ENCODE measurements around the gene KCNQ2.

The KCNQ2 gene

DNA sequence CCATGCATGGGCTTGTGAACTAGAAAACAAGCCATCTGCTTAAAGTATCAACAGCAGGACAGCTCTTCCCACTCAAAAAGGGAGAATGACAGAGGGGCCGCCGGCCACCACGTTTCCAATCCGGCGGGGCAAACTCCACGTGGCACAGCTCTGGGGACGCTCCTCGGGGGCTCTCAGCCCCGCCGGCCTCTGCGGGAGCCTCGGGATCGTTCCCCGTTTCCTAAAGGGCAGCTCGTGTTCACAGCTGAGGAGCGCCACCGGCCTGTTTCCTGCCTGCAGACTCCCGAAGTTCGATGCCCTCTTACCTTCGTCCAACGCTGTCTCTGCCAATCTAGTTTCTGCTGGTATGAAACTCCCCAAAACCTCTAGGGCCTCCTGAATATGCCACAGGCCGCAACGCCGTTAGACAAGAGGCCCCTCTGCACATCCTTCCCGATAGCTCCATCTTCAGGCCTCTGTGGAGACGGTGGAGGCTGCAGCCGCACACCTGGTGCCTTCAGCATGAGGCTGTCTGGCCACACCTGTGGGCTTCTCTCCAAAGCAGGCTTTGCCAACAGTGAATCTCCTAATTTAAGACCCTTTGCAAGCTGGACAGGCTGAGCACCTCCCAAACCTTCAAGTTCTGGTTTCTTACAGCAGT is 46.5 kb downstream of the KCNQ2 start:
- TF ChIP-seq, protein P1, sequence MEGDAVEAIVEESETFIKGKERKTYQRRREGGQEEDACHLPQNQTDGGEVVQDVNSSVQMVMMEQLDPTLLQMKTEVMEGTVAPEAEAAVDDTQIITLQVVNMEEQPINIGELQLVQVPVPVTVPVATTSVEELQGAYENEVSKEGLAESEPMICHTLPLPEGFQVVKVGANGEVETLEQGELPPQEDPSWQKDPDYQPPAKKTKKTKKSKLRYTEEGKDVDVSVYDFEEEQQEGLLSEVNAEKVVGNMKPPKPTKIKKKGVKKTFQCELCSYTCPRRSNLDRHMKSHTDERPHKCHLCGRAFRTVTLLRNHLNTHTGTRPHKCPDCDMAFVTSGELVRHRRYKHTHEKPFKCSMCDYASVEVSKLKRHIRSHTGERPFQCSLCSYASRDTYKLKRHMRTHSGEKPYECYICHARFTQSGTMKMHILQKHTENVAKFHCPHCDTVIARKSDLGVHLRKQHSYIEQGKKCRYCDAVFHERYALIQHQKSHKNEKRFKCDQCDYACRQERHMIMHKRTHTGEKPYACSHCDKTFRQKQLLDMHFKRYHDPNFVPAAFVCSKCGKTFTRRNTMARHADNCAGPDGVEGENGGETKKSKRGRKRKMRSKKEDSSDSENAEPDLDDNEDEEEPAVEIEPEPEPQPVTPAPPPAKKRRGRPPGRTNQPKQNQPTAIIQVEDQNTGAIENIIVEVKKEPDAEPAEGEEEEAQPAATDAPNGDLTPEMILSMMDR (IDR thresholded peaks at IDR 0.05), result no peak
- no peaks in the 10 kb centered on the region for H3K27me3 ChIP-seq (ENCODE audit: control insufficient read depth, insufficient read depth, low read length)
- no peak overlapping the region for H3K4me2 ChIP-seq (ENCODE audit: low read length)
- H3K79me2 ChIP-seq, result no peaks in the 10 kb centered on the region
- H3K9ac ChIP-seq, result no peak overlapping the region
- H2AFZ ChIP-seq, result no peak overlapping the region
- no peaks in the 10 kb centered on the region for H3K4me1 ChIP-seq
- H3K4me3 ChIP-seq (ENCODE audit: low read depth, low read length), result no peak overlapping the region
- H3K9me3 ChIP-seq (ENCODE audit: control insufficient read depth, low read length), result no peaks in the 10 kb centered on the region
- H3K27ac ChIP-seq, result no peak overlapping the region
- H3K36me3 ChIP-seq (ENCODE audit: control insufficient read depth, insufficient read depth, low read length), result no peaks in the 10 kb centered on the region

DNA sequence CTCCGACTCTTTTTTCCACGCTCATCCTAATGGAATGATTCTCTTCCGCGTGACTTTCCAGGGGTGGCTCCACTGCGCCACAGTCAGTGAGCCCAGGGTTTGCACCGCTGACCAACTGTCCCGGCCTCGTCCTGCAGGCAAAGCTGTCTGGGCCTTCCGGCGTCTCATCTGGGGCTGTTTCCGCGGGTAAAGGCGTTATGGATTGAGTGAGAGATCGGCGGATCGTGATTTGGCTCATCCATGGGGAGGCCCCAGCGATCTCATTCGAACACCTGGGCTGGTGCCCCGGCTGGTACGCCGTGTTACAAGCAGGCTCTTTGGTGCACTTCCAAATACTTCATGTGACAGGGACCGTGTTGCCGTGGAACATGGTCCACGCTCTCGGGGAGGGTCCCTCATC is 47.8 kb downstream of the KCNQ2 start:
- Histone ChIP-seq H3K9ac (no peak overlapping the region), H3K4me1 (no peaks in the 10 kb centered on the region), H3K4me2 (ENCODE audit: low read length) (no peak overlapping the region), H3K79me2 (no peaks in the 10 kb centered on the region), H2AFZ (no peak overlapping the region), H3K9me3 (ENCODE audit: control insufficient read depth, low read length) (no peaks in the 10 kb centered on the region), H3K4me3 (ENCODE audit: low read depth, low read length) (no peak overlapping the region), H3K36me3 (ENCODE audit: control insufficient read depth, insufficient read depth, low read length) (no peaks in the 10 kb centered on the region), H3K27ac (no peak overlapping the region), H3K27me3 (ENCODE audit: control insufficient read depth, insufficient read depth, low read length) (no peaks in the 10 kb centered on the region)
- TF ChIP-seq, protein P1 (IDR thresholded peaks at IDR 0.05), result no peak

DNA sequence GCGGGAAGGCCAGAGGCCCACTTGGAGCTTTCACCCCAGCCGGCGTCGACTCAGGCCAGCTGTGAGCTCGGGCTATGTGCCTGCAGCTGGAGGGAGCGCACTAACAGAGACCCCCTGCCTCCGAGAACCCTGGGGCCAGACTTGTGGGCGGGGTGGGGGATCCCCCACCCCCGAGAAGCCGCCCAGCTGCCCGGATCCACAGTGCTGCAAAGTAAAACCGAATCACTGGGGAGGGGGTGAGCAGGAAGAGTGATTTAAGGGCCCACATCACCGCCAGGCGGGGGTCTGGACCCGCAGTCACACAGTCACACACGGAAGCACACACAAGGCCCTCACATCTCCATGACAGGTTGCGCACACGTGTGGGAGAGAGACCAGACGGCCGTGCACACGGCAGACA is 48.7 kb downstream of the KCNQ2 start:
- H3K4me3 ChIP-seq (ENCODE audit: low read depth, low read length), result no peak overlapping the region

DNA sequence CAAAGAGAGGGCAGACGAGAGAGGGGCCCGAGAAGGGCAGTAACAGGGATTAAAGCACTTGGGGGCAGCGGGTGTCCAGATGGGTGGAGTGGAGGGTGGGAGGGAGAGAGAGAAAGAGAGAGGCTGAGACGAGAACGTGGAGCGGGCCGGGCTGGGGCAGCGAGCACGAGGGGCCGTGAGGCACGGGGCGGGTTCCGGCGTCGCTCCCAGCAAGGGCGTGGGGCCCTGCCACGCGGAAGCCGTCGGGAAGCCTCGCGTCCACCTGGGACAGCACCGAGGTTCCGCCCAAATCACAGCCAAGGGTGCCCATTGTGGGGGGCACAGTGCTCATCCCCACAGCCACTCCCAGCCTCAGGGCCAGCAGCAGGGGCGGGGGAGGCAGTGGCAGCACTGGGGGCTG is 49.8 kb downstream of the KCNQ2 start:
- Histone ChIP-seq H3K4me3 (ENCODE audit: low read depth, low read length) (no peak overlapping the region), H3K4me2 (ENCODE audit: low read length) (no peak overlapping the region), H3K27ac (no peak overlapping the region), H3K27me3 (ENCODE audit: control insufficient read depth, insufficient read depth, low read length) (no peaks in the 10 kb centered on the region), H3K4me1 (no peaks in the 10 kb centered on the region), H3K79me2 (no peaks in the 10 kb centered on the region), H3K9ac (no peak overlapping the region), H2AFZ (no peak overlapping the region), H3K9me3 (ENCODE audit: control insufficient read depth, low read length) (no peaks in the 10 kb centered on the region), H3K36me3 (ENCODE audit: control insufficient read depth, insufficient read depth, low read length) (no peaks in the 10 kb centered on the region)
- TF ChIP-seq, protein P1 (IDR thresholded peaks at IDR 0.05), result no peak

More for the DNA sequence above, 48.7 kb downstream of the KCNQ2 start:
- Histone ChIP-seq H3K4me2 (ENCODE audit: low read length) (no peak overlapping the region), H3K79me2 (no peaks in the 10 kb centered on the region), H3K9me3 (ENCODE audit: control insufficient read depth, low read length) (no peaks in the 10 kb centered on the region), H3K27ac (no peak overlapping the region), H2AFZ (no peak overlapping the region), H3K27me3 (ENCODE audit: control insufficient read depth, insufficient read depth, low read length) (no peaks in the 10 kb centered on the region), H3K36me3 (ENCODE audit: control insufficient read depth, insufficient read depth, low read length) (no peaks in the 10 kb centered on the region), H3K4me1 (no peaks in the 10 kb centered on the region), H3K9ac (no peak overlapping the region)
- TF ChIP-seq, protein P1 (IDR thresholded peaks at IDR 0.05), result no peak

DNA sequence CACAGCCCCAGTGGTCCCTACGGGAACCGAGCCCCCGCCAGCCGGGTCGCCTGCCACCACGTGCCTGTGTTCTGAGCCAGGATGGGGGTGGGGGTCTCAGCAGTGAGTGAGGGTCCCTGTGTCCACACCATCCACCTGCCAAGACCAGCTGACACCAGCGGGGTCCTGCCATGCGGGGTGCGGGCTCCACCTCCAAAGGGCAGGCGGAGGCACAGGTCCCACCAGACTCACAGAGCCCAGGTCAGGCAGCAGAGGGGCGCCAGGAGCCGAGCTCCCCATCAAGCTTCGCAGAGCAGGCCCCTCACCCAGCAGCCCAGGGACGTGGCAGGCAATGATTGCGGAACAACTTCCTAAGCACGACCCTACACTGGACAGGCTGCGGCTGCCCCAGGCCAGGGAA is 50.5 kb downstream of the KCNQ2 start:
- Histone ChIP-seq H3K4me2 (ENCODE audit: low read length) (no peak overlapping the region), H3K27ac (no peak overlapping the region), H3K4me3 (ENCODE audit: low read depth, low read length) (no peak overlapping the region), H2AFZ (no peak overlapping the region), H3K9ac (no peak overlapping the region), H3K79me2 (no peaks in the 10 kb centered on the region), H3K9me3 (ENCODE audit: control insufficient read depth, low read length) (no peaks in the 10 kb centered on the region), H3K27me3 (ENCODE audit: control insufficient read depth, insufficient read depth, low read length) (no peaks in the 10 kb centered on the region), H3K4me1 (no peaks in the 10 kb centered on the region), H3K36me3 (ENCODE audit: control insufficient read depth, insufficient read depth, low read length) (no peaks in the 10 kb centered on the region)
- TF ChIP-seq, protein P1 (IDR thresholded peaks at IDR 0.05), result no peak

All from parathyroid adenoma (tissue), 2 donors.